Smooth muscle cell (in vitro differentiated cells): Measurements from ENCODE around the gene EXD3. TPM values are rescaled to one million over a fixed set of nuclear protein-coding genes. Genes with fewer than 3 reads are reported as not detected.

Source experiments
- DNase-seq: peaks from one replicate; lab custom pipeline; 2025; ENCODE audit not compliant: unreplicated experiment; lab: John Stamatoyannopoulos, UW
- H2AFZ ChIP-seq: fragments of 200-600 bp; sonication (generic); 2 replicates; pipeline ENCODE4 v1.6.0; 2016; ENCODE audit warnings: antibody characterized with exemption, low read depth, mild to moderate bottlenecking
- H3F3A ChIP-seq: fragments of 200-600 bp; sonication (generic); 2 replicates; pipeline ENCODE4 v1.6.0; 2017; ENCODE audit warnings: antibody characterized with exemption, low read depth
- H3K27ac ChIP-seq: fragments of 200-600 bp; sonication (generic); 2 replicates; pipeline ENCODE4 v1.5.1; 2016; ENCODE audit warnings: low read depth, mild to moderate bottlenecking
- H3K27me3 ChIP-seq: fragments of 200-600 bp; sonication (generic); 2 replicates; pipeline ENCODE4 v1.6.1; 2016; ENCODE audit warnings: low read depth, mild to moderate bottlenecking
- H3K36me3 ChIP-seq: fragments of 200-600 bp; sonication (generic); 2 replicates; pipeline ENCODE4 v1.5.1; 2016; ENCODE audit warnings: low read depth
- H3K4me1 ChIP-seq: fragments of 200-600 bp; sonication (generic); 2 replicates; pipeline ENCODE4 v1.5.1; 2016; ENCODE audit warnings: low read depth
- H3K4me2 ChIP-seq: fragments of 200-600 bp; sonication (generic); 2 replicates; pipeline ENCODE4 v1.6.0; 2016; ENCODE audit warnings: mild to moderate bottlenecking
- H3K4me3 ChIP-seq: fragments of 200-600 bp; sonication (generic); 2 replicates; pipeline ENCODE4 v1.5.1; 2016; ENCODE audit warnings: mild to moderate bottlenecking
- H3K79me2 ChIP-seq: fragments of 200-600 bp; sonication (generic); 2 replicates; pipeline ENCODE4 v1.6.0; 2016; ENCODE audit warnings: low read depth, mild to moderate bottlenecking
- H3K9ac ChIP-seq: fragments of 200-600 bp; sonication (generic); 2 replicates; pipeline ENCODE4 v1.6.0; 2016; ENCODE audit warnings: low read depth
- H3K9me3 ChIP-seq: fragments of 200-600 bp; sonication (generic); replicated peaks from 2 replicates; pipeline ENCODE4 v1.5.1; 2016; ENCODE audit warnings: low read depth
- H4K20me1 ChIP-seq: fragments of 200-600 bp; sonication (generic); 2 replicates; pipeline ENCODE4 v1.6.0; 2016; ENCODE audit warnings: low read depth
- CTCF ChIP-seq: fragments of 200-600 bp; sonication (generic); IDR thresholded peaks from 2 replicates; pipeline ENCODE4 v1.5.1; 2017; ENCODE audit warnings: borderline replicate concordance, mild to moderate bottlenecking, antibody characterized with exemption; ENCODE audit not compliant: insufficient read depth, poor library complexity, severe bottlenecking
- WGBS: methylation state at CpG from one replicate; pipeline ENCODE4 v1.1.7; 2016; ENCODE audit warnings: low lambda C conversion rate; 5-methylcytosine and 5-hydroxymethylcytosine counted together
- polyA plus RNA-seq: library from polyadenylated mRNA; unstranded; fragments of >200 nt; fragmentation: Nextera tagmentation; extraction: Ambion mirVana; gene quantifications from 2 replicates; pipeline ENCODE4 v1.2.1, GENCODE V29; 2016
- total RNA-seq: library from RNA; depleted of rRNA; stranded (reverse); fragments of >200 nt; gene quantifications from 2 replicates; pipeline ENCODE4 v1.2.3, GENCODE V29; 2014

The EXD3 gene
- total and polyA plus RNA-seq, 2 experiments from 2014 or later = 3.1 to 15.7 TPM

GRCh38 chr9:137434498-137435380 lies 11.8 kb upstream of the EXD3 start:
- no peak for TF ChIP-seq CTCF
- H3K4me2 ChIP-seq = no peak overlapping the region
- no peaks in the 10 kb centered on the region for H3K27me3 ChIP-seq
- H3K9ac ChIP-seq = no peak overlapping the region
- H3K4me1 ChIP-seq = no peaks in the 10 kb centered on the region
- no peak overlapping the region for H2AFZ ChIP-seq
- WGBS = 96% methylated on average over 42 of the region's 43 CpGs
- H3K9me3 ChIP-seq = no peaks in the 10 kb centered on the region
- no peaks in the 10 kb centered on the region for H3K79me2 ChIP-seq
- H3K4me3 ChIP-seq = no peak overlapping the region
- DNase-seq = no peak
- no peaks in the 10 kb centered on the region for H3K36me3 ChIP-seq
- H3K27ac ChIP-seq = no peak overlapping the region
- no peaks in the 10 kb centered on the region for H4K20me1 ChIP-seq
- no peaks in the 10 kb centered on the region for H3F3A ChIP-seq

GRCh38 chr9:137433916-137434431 lies 11.0 kb upstream of the EXD3 start:
- H3K4me1 ChIP-seq = no peaks in the 10 kb centered on the region
- H3K79me2 ChIP-seq = no peaks in the 10 kb centered on the region
- H4K20me1 ChIP-seq = no peaks in the 10 kb centered on the region
- H3K9me3 ChIP-seq = no peaks in the 10 kb centered on the region
- H3K27ac ChIP-seq = no peak overlapping the region
- no peaks in the 10 kb centered on the region for H3K27me3 ChIP-seq
- H2AFZ ChIP-seq = no peak overlapping the region
- WGBS = 89% methylated on average over 26 of the region's 26 CpGs
- no peak for DNase-seq
- H3K9ac ChIP-seq = no peak overlapping the region
- no peaks in the 10 kb centered on the region for H3F3A ChIP-seq
- no peak for TF ChIP-seq CTCF
- no peak overlapping the region for H3K4me2 ChIP-seq
- no peaks in the 10 kb centered on the region for H3K36me3 ChIP-seq
- no peak overlapping the region for H3K4me3 ChIP-seq

GRCh38 chr9:137433349-137433915 lies 10.5 kb upstream of the EXD3 start:
- H3K27ac ChIP-seq = no peak overlapping the region
- no peak overlapping the region for H3K4me3 ChIP-seq
- no peak overlapping the region for H2AFZ ChIP-seq
- no peaks in the 10 kb centered on the region for H4K20me1 ChIP-seq
- H3F3A ChIP-seq = no peaks in the 10 kb centered on the region
- H3K79me2 ChIP-seq = no peaks in the 10 kb centered on the region
- H3K9ac ChIP-seq = no peak overlapping the region
- H3K4me2 ChIP-seq = no peak overlapping the region
- no peaks in the 10 kb centered on the region for H3K9me3 ChIP-seq
- TF ChIP-seq CTCF = no peak
- no peaks in the 10 kb centered on the region for H3K4me1 ChIP-seq
- no peaks in the 10 kb centered on the region for H3K36me3 ChIP-seq
- H3K27me3 ChIP-seq = no peaks in the 10 kb centered on the region
- WGBS = 90% methylated on average over 19 of the region's 19 CpGs
- no peak for DNase-seq
